HepG2 (cell line): ENCODE results near the gene PRKCE. TPM values are rescaled to one million over a fixed set of nuclear protein-coding genes. Genes with fewer than 3 reads are reported as not detected.

ENCODE experiments used
- ATAC-seq: fragments of 200-7000 bp; cut with Tn5 transposase; 3 replicates; pipeline ENCODE4 v1.9.1; 2020; ENCODE audit warnings: mild to moderate bottlenecking, moderate library complexity
- BruUV-seq: library from RNA; stranded (reverse); fragments of 400-500 nt; replicated peaks from 2 replicates; lab custom pipeline; 2021; lab: Mats Ljungman, UMichigan
- CTCF ChIA-PET: fragments of 300-600 bp; formaldehyde crosslinking; extraction: SDS; loops from one replicate; lab custom pipeline; 2021; ENCODE audit warnings: low total read pairs, inconsistent platforms, low intra/inter-chr PET ratio; lab: Yijun Ruan, JAX
- POLR2A ChIA-PET: fragments of 350-600 bp; sonication (Branson Sonifier 250); formaldehyde crosslinking; loops from one replicate; lab custom pipeline; 2020; ENCODE audit warnings: antibody characterized with exemption, inconsistent platforms; lab: Yijun Ruan, JAX
- DNase-seq: peaks from one replicate; pipeline ENCODE4 v3.0.0-alpha.2; 2015; ENCODE audit warnings: low spot score
- FAIRE-seq: peaks from 3 replicates; lab custom pipeline; 2011; peaks lifted over from hg19 to GRCh38; lab: Jason Lieb, UNC
- H2AFZ ChIP-seq: one replicate; pipeline ENCODE4 v1.6.1; 2011; ENCODE audit warnings: low read length, inconsistent platforms
- H3K27ac ChIP-seq: fragments of 300-600 bp; 3 replicates; pipeline ENCODE4 v1.8.0; 2011; ENCODE audit warnings: mixed run types, mild to moderate bottlenecking, mixed read lengths, low read length, inconsistent platforms; ENCODE audit not compliant: insufficient read depth; ENCODE audit errors: extremely low read length
- H3K27me3 ChIP-seq, 2 experiments: fragments of 200-600 bp in 1 of 2; 2 replicates in 1 of 2; 3 replicates in 1 of 2; pipeline versions ENCODE4 v1.6.0 to v1.8.0; 2011; ENCODE audit warnings: low read length in 2 of 2, mild to moderate bottlenecking in 2 of 2, moderate library complexity in 2 of 2, inconsistent platforms in 1 of 2; ENCODE audit not compliant: insufficient read depth in 2 of 2, control insufficient read depth in 1 of 2
- H3K36me3 ChIP-seq, 2 experiments: fragments of 200-600 bp in 1 of 2; replicated peaks in 1 of 2; 2 replicates in 1 of 2; 3 replicates in 1 of 2; pipeline versions ENCODE4 v1.5.1 to v1.8.0; 2011; ENCODE audit warnings: low read length in 2 of 2, inconsistent platforms in 1 of 2; ENCODE audit not compliant: insufficient read depth in 2 of 2, control insufficient read depth in 1 of 2
- H3K4me1 ChIP-seq: 2 replicates; pipeline ENCODE4 v1.5.1; 2012; ENCODE audit warnings: low read length, inconsistent platforms; ENCODE audit not compliant: insufficient read depth
- H3K4me2 ChIP-seq: 2 replicates; pipeline ENCODE4 v1.6.0; 2011; ENCODE audit warnings: low read depth, low read length, inconsistent platforms
- H3K4me3 ChIP-seq, 3 experiments: fragments of 200-600 bp in 1 of 3; sonication (generic), shearing (Covaris generic) in 1 of 3; replicated peaks in 1 of 3; 2 replicates each; pipeline ENCODE4 v1.5.1; 2011 to 2016; ENCODE audit warnings: low read length in 3 of 3, inconsistent platforms in 2 of 3, low read depth in 2 of 3, mild to moderate bottlenecking in 2 of 3, control low read depth in 1 of 3, mixed read lengths in 1 of 3; ENCODE audit not compliant: insufficient read depth in 1 of 3
- H3K79me2 ChIP-seq: one replicate; pipeline ENCODE4 v1.6.1; 2011; ENCODE audit warnings: low read length, inconsistent platforms; ENCODE audit not compliant: insufficient read depth
- H3K9ac ChIP-seq: 2 replicates; pipeline ENCODE4 v1.6.0; 2011; ENCODE audit warnings: mild to moderate bottlenecking, low read depth, low read length, inconsistent platforms; ENCODE audit not compliant: insufficient read depth
- H3K9me3 ChIP-seq: 2 replicates; pipeline ENCODE4 v1.5.1; 2012; ENCODE audit warnings: mild to moderate bottlenecking, low read length
- H4K20me1 ChIP-seq: 2 replicates; pipeline ENCODE4 v1.6.0; 2011; ENCODE audit warnings: inconsistent platforms, mild to moderate bottlenecking, low read length, moderate library complexity; ENCODE audit not compliant: insufficient read depth
- CEBPG ChIP-seq: IDR thresholded peaks from 2 replicates; pipeline ENCODE4 v1.6.1; 2016
- CREB1 ChIP-seq, 2 experiments: fragments of 450-650 bp in 1 of 2; IDR thresholded peaks; 2 replicates each; pipeline ENCODE4 v1.6.1; 2016 to 2017; ENCODE audit warnings: control low read depth in 1 of 2, mild to moderate bottlenecking in 1 of 2, missing compliant biosample characterization in 1 of 2, missing genetic modification characterization in 1 of 2
- GABPA ChIP-seq, 2 experiments: IDR thresholded peaks; 2 replicates each; pipeline ENCODE4 v1.6.1; 2011 to 2016; ENCODE audit warnings: low read depth in 2 of 2, low read length in 1 of 2, missing biosample characterization in 1 of 2, missing genetic modification characterization in 1 of 2
- GRHL1 ChIP-seq: sonication (generic); formaldehyde crosslinking; conservative IDR thresholded peaks from 2 replicates; pipeline ENCODE4 v1.8.0; 2022; ENCODE audit warnings: missing genetic modification reagents
- JARID2 ChIP-seq: sonication (generic); formaldehyde crosslinking; IDR thresholded peaks from 2 replicates; pipeline ENCODE4 v1.8.1; 2023; ENCODE audit warnings: missing genetic modification reagents, inconsistent platforms; ENCODE audit not compliant: insufficient replicate concordance
- JDP2 ChIP-seq: sonication (generic); formaldehyde crosslinking; IDR thresholded peaks from 2 replicates; pipeline ENCODE4 v1.8.1; 2022; ENCODE audit warnings: missing genetic modification reagents, borderline replicate concordance
- MXD3 ChIP-seq: IDR thresholded peaks from 2 replicates; pipeline ENCODE4 v1.6.1; 2016; ENCODE audit warnings: mild to moderate bottlenecking, missing biosample characterization, missing genetic modification reagents
- TEAD2 ChIP-seq: sonication (generic); formaldehyde crosslinking; IDR thresholded peaks from 2 replicates; pipeline ENCODE4 v1.9.0; 2021; ENCODE audit warnings: missing genetic modification reagents
- ZNF136 ChIP-seq: sonication (generic); formaldehyde crosslinking; IDR thresholded peaks from 2 replicates; pipeline ENCODE4 v1.8.1; 2022; ENCODE audit warnings: low read depth, mild to moderate bottlenecking, moderate library complexity, missing genetic modification reagents
- ZNF20 ChIP-seq: sonication (generic); formaldehyde crosslinking; IDR thresholded peaks from 2 replicates; pipeline ENCODE4 v1.4.0; 2020; ENCODE audit warnings: mild to moderate bottlenecking, moderate library complexity, missing genetic modification reagents
- ZNF224 ChIP-seq: sonication (generic); formaldehyde crosslinking; IDR thresholded peaks from 2 replicates; pipeline ENCODE4 v1.5.0; 2020; ENCODE audit warnings: mild to moderate bottlenecking, missing genetic modification reagents
- ZNF629 ChIP-seq: sonication (generic); formaldehyde crosslinking; conservative IDR thresholded peaks from 2 replicates; pipeline ENCODE4 v1.5.0; 2020; ENCODE audit warnings: missing genetic modification reagents
- ZNF792 ChIP-seq: IDR thresholded peaks from 2 replicates; pipeline ENCODE4 v1.6.1; 2016
- ZNF83 ChIP-seq: sonication (generic); formaldehyde crosslinking; IDR thresholded peaks from 2 replicates; pipeline ENCODE4 v1.4.0; 2020; ENCODE audit warnings: missing genetic modification reagents, mild to moderate bottlenecking, borderline replicate concordance
- ZNF891 ChIP-seq: sonication (generic); formaldehyde crosslinking; IDR thresholded peaks from 2 replicates; pipeline ENCODE4 v1.5.0; 2020; ENCODE audit warnings: mild to moderate bottlenecking, missing genetic modification reagents
- WGBS: methylation state at CpG from one replicate; pipeline ENCODE4 v1.1.6; 2017; ENCODE audit warnings: low lambda C conversion rate; 5-methylcytosine and 5-hydroxymethylcytosine counted together
- in situ Hi-C: cut with HindIII; loops from 2 replicates; pipeline ENCODE4 v1.10.0; 2017; ENCODE audit warnings: low pct_unique_long_range_greater_than_20kb; ENCODE audit not compliant: extremely low pct_ligation_motif_present
- intact Hi-C: fragments of 100-400 bp; cut with micrococcal nuclease; formaldehyde crosslinking; loops from one replicate; pipeline ENCODE4 v1.10.0; 2022; ENCODE audit not compliant: unreplicated experiment
- polyA plus RNA-seq, 8 experiments: library from polyadenylated mRNA; depleted of rRNA in 3 of 8; stranded (reverse) in 7 of 8; unstranded in 1 of 8; fragments of >200 nt; fragmentation: Illumina TruSeq in 4 of 8; extraction: Trizol in 4 of 8; gene quantifications; 2 replicates each; pipeline versions ENCODE4 v1.2.1 to v1.2.3, GENCODE V29; 2011 to 2016; ENCODE audit warnings: low read depth in 4 of 8, missing spikeins in 1 of 8, mixed read lengths in 1 of 8; ENCODE audit not compliant: insufficient read depth in 1 of 8
- total RNA-seq, 5 experiments: library from RNA; depleted of rRNA; stranded (reverse); fragments of >200 nt; fragmentation: Illumina TruSeq; extraction: Trizol; gene quantifications; 2 replicates each; pipeline ENCODE4 v1.2.3, GENCODE V29; 2016; ENCODE audit warnings: low read depth in 1 of 5

Gene PRKCE
- total and polyA plus RNA-seq, 2 of the 13 experiments (the other 11 are each of a cell fraction or from before 2014, with no cell fraction given) = 1.0 to 3.9 TPM

- Histone ChIP-seq H3K4me1 (peaks cover 6% of the 10 kb centered on the region), H3K27me3 (peaks cover 0 to 13% of the 10 kb centered on the region in 2 experiments; a peak in 1 of 5 replicates), H3K36me3 (no peaks in the 10 kb centered on the region), H3K4me2 (no peak overlapping the region), H3K9me3 (no peaks in the 10 kb centered on the region), H3K9ac (no peak overlapping the region), H3K27ac (no peak overlapping the region), H2AFZ (no peak overlapping the region), H3K79me2 (no peaks in the 10 kb centered on the region), H3K4me3 (no peak overlapping the region), H4K20me1 (peaks cover under 1% of the 10 kb centered on the region; the same call in 1 of the 2 replicates)
- in situ Hi-C loops (no loop called here), intact Hi-C loops (no loop called here)
- DNase-seq = no peak
- BruUV-seq = no TSS peak
- TF ChIP-seq ZNF792 (CRISPR knock-in tag) (no peak), ZNF20 (CRISPR knock-in tag) (no peak), CREB1 (IDR thresholded peaks at IDR 0.05) (peak; percentile 68), CREB1 (CRISPR knock-in tag; IDR thresholded peaks at IDR 0.05) (no peak), ZNF83 (CRISPR knock-in tag) (no peak), ZNF224 (CRISPR knock-in tag) (no peak)
- WGBS = 78% methylated on average over 6 of the region's 6 CpGs
- ATAC-seq = peak; percentile 43; the same call in 1 of the 3 replicates
- POLR2A ChIA-PET = no interaction called here
- FAIRE-seq = no peak
- CTCF ChIA-PET = no interaction called here
Measured at GRCh38 chr2:46179037-46179621, 527.7 kb downstream of the PRKCE start.

DNA sequence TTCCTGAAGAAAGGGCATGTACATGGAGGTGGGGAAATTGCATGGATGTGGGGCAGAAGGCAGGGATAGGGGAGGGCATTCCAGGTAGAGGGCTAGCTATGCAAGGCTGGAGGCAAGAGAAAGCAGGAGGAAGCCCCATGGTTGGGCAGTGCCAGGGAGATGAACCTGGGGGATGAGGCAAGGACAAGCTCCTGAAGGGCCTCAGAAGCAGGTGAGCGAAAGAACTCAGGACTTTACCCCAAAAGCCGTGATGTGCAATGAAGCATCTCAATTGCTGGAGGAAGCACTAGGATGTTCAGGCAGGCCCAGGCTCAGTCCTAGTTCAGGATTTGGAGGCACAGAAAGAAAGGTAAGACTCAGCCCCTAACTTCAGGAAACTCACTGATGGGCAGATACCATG lies 528.7 kb downstream of the PRKCE start:
- Histone ChIP-seq H3K4me2 (no peak overlapping the region), H3K36me3 (no peaks in the 10 kb centered on the region), H3K9ac (no peak overlapping the region), H2AFZ (no peak overlapping the region), H3K4me1 (no peaks in the 10 kb centered on the region), H3K4me3 (no peak overlapping the region), H3K27ac (no peak overlapping the region), H3K27me3 (peaks cover 0 to 9% of the 10 kb centered on the region in 2 experiments; a peak in 1 of 5 replicates), H3K9me3 (no peaks in the 10 kb centered on the region), H3K79me2 (no peaks in the 10 kb centered on the region), H4K20me1 (no peaks in the 10 kb centered on the region)
- FAIRE-seq = no peak
- 82% methylated on average over 2 of the region's 2 CpGs for WGBS
- BruUV-seq = no TSS peak
- in situ Hi-C loops = no loop called here
- ATAC-seq = no peak
- intact Hi-C loops = no loop called here
- TF ChIP-seq ZNF629 (CRISPR knock-in tag) (no peak), GABPA (IDR thresholded peaks at IDR 0.05; ENCODE audit: low read depth, low read length) (no peak), GABPA (CRISPR knock-in tag; IDR thresholded peaks at IDR 0.05; ENCODE audit: low read depth) (no peak), TEAD2 (no peak), CEBPG (CRISPR knock-in tag) (no peak), ZNF136 (CRISPR knock-in tag) (no peak), GRHL1 (CRISPR knock-in tag) (no peak), MXD3 (CRISPR knock-in tag) (no peak), ZNF891 (no peak), JARID2 (CRISPR knock-in tag) (no peak), ZNF792 (CRISPR knock-in tag) (no peak), JDP2 (CRISPR knock-in tag) (no peak)
- ChIA-PET POLR2A (no interaction called here), CTCF (no interaction called here)
- no peak for DNase-seq
